HCT116 (cell line): ENCODE results near the gene DDX24. TPM values are rescaled to one million over a fixed set of nuclear protein-coding genes. Genes with fewer than 3 reads are reported as not detected.

Source experiments
- ATAC-seq: fragments of 200-7000 bp; cut with Tn5 transposase; 2 replicates; pipeline ENCODE4 v1.9.1; 2020; ENCODE audit warnings: mild to moderate bottlenecking, moderate library complexity
- BruUV-seq: library from RNA; stranded (reverse); fragments of 400-500 nt; replicated peaks from 2 replicates; lab custom pipeline; 2021; lab: Mats Ljungman, UMichigan
- CTCF ChIA-PET: fragments of 300-600 bp; sonication (Branson Sonifier 250); formaldehyde crosslinking; loops from one replicate; lab custom pipeline; 2021; ENCODE audit warnings: antibody characterized with exemption; lab: Charles Lee
- POLR2A ChIA-PET: fragments of 300-600, 350-600 bp; sonication (Branson Sonifier 250); formaldehyde crosslinking; loops from one replicate; lab custom pipeline; 2021; ENCODE audit warnings: antibody characterized with exemption; lab: Charles Lee
- RAD21 ChIA-PET, 2 experiments: fragments of 300-600 bp; sonication (Branson Sonifier 250); formaldehyde crosslinking; loops; one replicate each; lab custom pipeline; 2023; ENCODE audit warnings: low total read pairs in 2 of 2; ENCODE audit not compliant: uncharacterized antibody in 2 of 2, unreplicated experiment in 2 of 2, low non-redundant PET in 1 of 2; lab: Charles Lee
- DNase-seq: peaks from one replicate; pipeline ENCODE4 v3.0.0-alpha.2; 2010; ENCODE audit warnings: low read depth, low spot score
- H2AFZ ChIP-seq: fragments of 200-600 bp; shearing (Covaris generic), sonication (generic); 2 replicates; pipeline ENCODE4 v1.6.1; 2017; ENCODE audit warnings: low read depth, mixed run types, mixed read lengths, antibody characterized with exemption, low read length; ENCODE audit not compliant: poor library complexity, severe bottlenecking
- H3K27ac ChIP-seq: 2 replicates; pipeline ENCODE4 v1.5.1; 2012; ENCODE audit warnings: low read depth, low read length
- H3K27me3 ChIP-seq: fragments of 200-600 bp; sonication (generic); 2 replicates; pipeline ENCODE4 v1.6.1; 2016; ENCODE audit warnings: mixed run types, low read length, mixed read lengths; ENCODE audit not compliant: insufficient read depth
- H3K36me3 ChIP-seq, 2 experiments: fragments of 200-500 bp in 1 of 2; fragments of 200-600 bp in 1 of 2; sonication (Bioruptor generic) in 1 of 2; sonication (generic) in 1 of 2; 2 replicates each; pipeline versions ENCODE4 v1.5.1 to v1.6.1; 2014 to 2016; ENCODE audit warnings: low read length in 2 of 2, inconsistent platforms in 1 of 2, mixed read lengths in 1 of 2, mixed run types in 1 of 2; ENCODE audit not compliant: insufficient read depth in 2 of 2, control insufficient read depth in 1 of 2
- H3K4me1 ChIP-seq, 2 experiments: fragments of 200-600 bp in 1 of 2; sonication (generic) in 1 of 2; 2 replicates each; pipeline versions ENCODE4 v1.5.1 to v1.6.1; 2012 to 2017; ENCODE audit warnings: low read length in 2 of 2, inconsistent platforms in 1 of 2, mild to moderate bottlenecking in 1 of 2, mixed read lengths in 1 of 2, mixed run types in 1 of 2, moderate library complexity in 1 of 2; ENCODE audit not compliant: insufficient read depth in 2 of 2, control insufficient read depth in 1 of 2
- H3K4me2 ChIP-seq: fragments of 200-600 bp; sonication (generic); 2 replicates; pipeline ENCODE4 v1.6.1; 2017; ENCODE audit warnings: mixed run types, low read length, mixed read lengths
- H3K4me3 ChIP-seq, 2 experiments: fragments of 200-600 bp in 1 of 2; sonication (generic) in 1 of 2; replicated peaks in 1 of 2; 2 replicates each; pipeline ENCODE4 v1.5.1; 2011 to 2016; ENCODE audit warnings: low read length in 2 of 2, control low read depth in 1 of 2, low read depth in 1 of 2, mild to moderate bottlenecking in 1 of 2, mixed read lengths in 1 of 2, mixed run types in 1 of 2
- H3K79me2 ChIP-seq: fragments of 200-600 bp; sonication (generic); 2 replicates; pipeline ENCODE4 v1.6.1; 2017; ENCODE audit warnings: mild to moderate bottlenecking, mixed run types, low read length, moderate library complexity, mixed read lengths; ENCODE audit not compliant: insufficient read depth
- H3K9ac ChIP-seq: fragments of 200-600 bp; sonication (generic); 2 replicates; pipeline ENCODE4 v1.6.1; 2016; ENCODE audit warnings: low read length, mixed read lengths
- H3K9me2 ChIP-seq: fragments of 200-600 bp; sonication (generic), shearing (Covaris generic); 2 replicates; pipeline ENCODE4 v1.6.1; 2017; ENCODE audit warnings: mixed run types, mild to moderate bottlenecking, moderate library complexity; ENCODE audit not compliant: insufficient read depth
- H3K9me3 ChIP-seq, 2 experiments: fragments of 200-500 bp in 1 of 2; fragments of 200-600 bp in 1 of 2; sonication (Bioruptor generic) in 1 of 2; sonication (generic) in 1 of 2; 2 replicates each; pipeline ENCODE4 v1.6.1; 2014 to 2017; ENCODE audit warnings: low read length in 2 of 2, mixed read lengths in 2 of 2, inconsistent platforms in 1 of 2, low read depth in 1 of 2, mild to moderate bottlenecking in 1 of 2, mixed run types in 1 of 2, moderate library complexity in 1 of 2; ENCODE audit not compliant: control insufficient read depth in 1 of 2, insufficient read depth in 1 of 2
- H4K20me1 ChIP-seq: fragments of 200-600 bp; sonication (generic), shearing (Covaris generic); 2 replicates; pipeline ENCODE4 v1.6.1; 2017; ENCODE audit warnings: mixed run types, mild to moderate bottlenecking, moderate library complexity; ENCODE audit not compliant: insufficient read depth
- CEBPB ChIP-seq: IDR thresholded peaks from 2 replicates; pipeline ENCODE4 v1.6.1; 2012; ENCODE audit warnings: low read depth
- CTCF ChIP-seq, 3 experiments: fragments of 200-600 bp in 1 of 3; sonication (generic) in 1 of 3; IDR thresholded peaks in 2 of 3; conservative IDR thresholded peaks in 1 of 3; 2 replicates each; pipeline ENCODE4 v1.5.1; 2012 to 2017; ENCODE audit warnings: low read depth in 2 of 3, low read length in 2 of 3, antibody characterized with exemption in 1 of 3, borderline replicate concordance in 1 of 3, control low read depth in 1 of 3, mild to moderate bottlenecking in 1 of 3, mixed read lengths in 1 of 3, mixed run types in 1 of 3, moderate library complexity in 1 of 3; ENCODE audit not compliant: insufficient read depth in 1 of 3
- POLR2AphosphoS5 ChIP-seq: IDR thresholded peaks from 2 replicates; pipeline ENCODE4 v1.6.1; 2011; ENCODE audit warnings: mild to moderate bottlenecking, low read depth, low read length, moderate library complexity
- SRF ChIP-seq: IDR thresholded peaks from 2 replicates; pipeline ENCODE4 v1.6.1; 2012; ENCODE audit warnings: low read depth
- TCF7L2 ChIP-seq: IDR thresholded peaks from 2 replicates; pipeline ENCODE4 v1.7.0; 2011; ENCODE audit warnings: borderline replicate concordance, inconsistent platforms; ENCODE audit not compliant: insufficient read depth, insufficient read length; ENCODE audit errors: extremely low read depth
- ZBTB33 ChIP-seq: IDR thresholded peaks from 2 replicates; pipeline ENCODE4 v1.6.1; 2011; ENCODE audit warnings: mild to moderate bottlenecking, low read length, moderate library complexity; ENCODE audit not compliant: insufficient replicate concordance; ENCODE audit errors: extremely low read depth
- ZNF274 ChIP-seq: fragments of 200-500 bp; sonication (Bioruptor generic); IDR thresholded peaks from 2 replicates; pipeline ENCODE4 v1.6.1; 2014; ENCODE audit warnings: mild to moderate bottlenecking, low read depth, low read length, inconsistent platforms
- intact Hi-C: fragments of 100-400 bp; cut with micrococcal nuclease; formaldehyde crosslinking; loops from 2 replicates; pipeline ENCODE4 v1.10.0; 2022
- total RNA-seq: library from RNA; stranded (reverse); gene quantifications from one replicate; pipeline ENCODE4 v1.2.1, GENCODE V29; 2021; ENCODE audit not compliant: unreplicated experiment

DDX24 gene
- total RNA-seq, 1 experiment from 2014 or later: 169 TPM

GRCh38 chr14:94054936-94055335 is 26.1 kb downstream of the DDX24 start:
- Histone ChIP-seq H3K36me3 (peaks cover 50 to 73% of the 10 kb centered on the region in 2 experiments), H3K9me3 (no peaks in the 10 kb centered on the region), H3K27ac (no peak overlapping the region), H3K9me2 (no peaks in the 10 kb centered on the region), H3K4me2 (no peak overlapping the region), H2AFZ (no peak overlapping the region), H3K27me3 (no peaks in the 10 kb centered on the region), H3K79me2 (peaks cover 19% of the 10 kb centered on the region; the same call in 1 of the 2 replicates), H3K4me3 (no peak overlapping the region), H4K20me1 (no peaks in the 10 kb centered on the region), H3K9ac (no peak overlapping the region), H3K4me1 (no peaks in the 10 kb centered on the region)
- RAD21 ChIA-PET: no interaction called here
- CTCF ChIA-PET: no interaction called here
- DNase-seq: no peak
- POLR2A ChIA-PET: no interaction called here
- intact Hi-C loops: no loop called here
- no TSS peak for BruUV-seq
- TF ChIP-seq ZBTB33 (no peak), ZNF274 (no peak), POLR2AphosphoS5 (no peak), TCF7L2 (no peak), CEBPB (no peak), SRF (no peak), CTCF (IDR thresholded peaks at IDR 0.05 in 2 of 3, conservative IDR thresholded peaks at IDR 0.05 in 1 of 3; ENCODE audit: borderline replicate concordance in 1 of 3, insufficient read depth in 1 of 3, low read depth in 2 of 3, low read length in 2 of 3) (no peak)
- no peak for ATAC-seq
